ENCODE results near the gene GJB5.
"Not testable (repeated sequence)": the region's sequence is repeated elsewhere in the genome, so short reads cannot be mapped to it uniquely, and the experiment has no call there.

The GJB5 gene

DNA sequence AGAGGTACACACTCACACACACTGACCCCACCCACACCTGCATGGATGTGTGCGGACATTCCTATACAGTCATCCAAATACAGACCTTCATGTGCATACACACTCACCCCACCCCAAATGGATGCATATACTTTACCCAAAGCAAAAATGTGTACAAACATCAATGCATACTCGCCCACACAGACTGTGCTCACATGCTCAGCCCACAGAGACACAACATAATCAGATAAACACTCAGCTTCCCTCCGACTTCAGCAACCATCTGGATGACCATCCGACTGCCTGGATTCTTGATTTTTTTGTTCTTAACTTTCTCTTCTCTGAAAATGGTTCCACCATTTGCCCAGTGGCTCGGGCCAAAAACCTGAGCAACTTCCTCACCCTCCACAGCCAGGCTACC, 24.4 kb upstream of the GJB5 start:
- no peaks in the 10 kb centered on the region for H3K9me2 ChIP-seq (replicated peaks; ENCODE audit: control insufficient read depth, low read length)
- H3K36me3 ChIP-seq (ENCODE audit: control insufficient read depth, low read length): no peaks in the 10 kb centered on the region
- no peaks in the 10 kb centered on the region; the same call in 1 of the 2 replicates for H4K20me1 ChIP-seq (ENCODE audit: control insufficient read depth, insufficient read depth, low read depth, low read length)
- H3K9me3 ChIP-seq (ENCODE audit: control insufficient read depth, insufficient read depth, low read length): no peaks in the 10 kb centered on the region
- no peaks in the 10 kb centered on the region for H3K79me2 ChIP-seq (ENCODE audit: control insufficient read depth, low read length)
- no peaks in the 10 kb centered on the region for H3K4me1 ChIP-seq (ENCODE audit: control insufficient read depth, low read length)
- H3K4me2 ChIP-seq (ENCODE audit: low read length): no peak overlapping the region
- H3F3A ChIP-seq (ENCODE audit: control insufficient read depth, insufficient read depth): no peaks in the 10 kb centered on the region
- no peak overlapping the region for H3K4me3 ChIP-seq (ENCODE audit: low read length)
- TF ChIP-seq EZH2phosphoT487 (IDR thresholded peaks at IDR 0.05; ENCODE audit: borderline replicate concordance, low read length) (no peak), CTCF (IDR thresholded peaks at IDR 0.05; ENCODE audit: low read depth, low read length, poor library complexity, severe bottlenecking) (no peak)
- no peak overlapping the region for H3K27ac ChIP-seq (ENCODE audit: low read depth, low read length)
- H3K27me3 ChIP-seq (ENCODE audit: control insufficient read depth, low read length): no peaks in the 10 kb centered on the region

DNA sequence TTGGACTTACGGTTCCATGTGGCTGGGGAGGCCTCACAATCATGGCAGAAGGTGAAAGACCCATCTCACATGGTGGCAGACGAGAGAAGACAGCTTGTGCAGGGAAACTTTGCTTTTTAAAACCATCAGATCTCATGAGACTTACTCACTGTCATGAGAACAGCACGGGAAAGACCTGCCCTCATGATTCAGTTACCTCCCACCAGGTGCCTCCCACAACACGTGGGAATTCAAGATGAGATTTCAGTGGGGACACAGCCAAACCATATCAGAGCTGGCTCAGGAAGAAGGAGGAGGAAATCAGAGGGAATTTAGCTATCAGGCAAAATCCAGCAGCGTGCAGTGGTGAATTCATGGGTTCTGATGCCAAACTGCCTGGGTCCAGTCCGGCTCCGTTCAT, 22.0 kb upstream of the GJB5 start:
- not testable (repeated sequence) for H3K9me3 ChIP-seq (ENCODE audit: control insufficient read depth, insufficient read depth, low read length); H3K36me3 ChIP-seq (ENCODE audit: control insufficient read depth, low read length); H3F3A ChIP-seq (ENCODE audit: control insufficient read depth, insufficient read depth); H4K20me1 ChIP-seq (ENCODE audit: control insufficient read depth, insufficient read depth, low read depth, low read length); H3K4me3 ChIP-seq (ENCODE audit: low read length); H3K27me3 ChIP-seq (ENCODE audit: control insufficient read depth, low read length); H3K9me2 ChIP-seq (replicated peaks; ENCODE audit: control insufficient read depth, low read length); H3K4me2 ChIP-seq (ENCODE audit: low read length); H3K27ac ChIP-seq (ENCODE audit: low read depth, low read length); H3K4me1 ChIP-seq (ENCODE audit: control insufficient read depth, low read length); H3K79me2 ChIP-seq (ENCODE audit: control insufficient read depth, low read length)

- H3K27me3 ChIP-seq (ENCODE audit: control insufficient read depth, low read length): no peaks in the 10 kb centered on the region
Observed at GRCh38 chr1:34736692-34737091, 18.2 kb upstream of the GJB5 start.

DNA sequence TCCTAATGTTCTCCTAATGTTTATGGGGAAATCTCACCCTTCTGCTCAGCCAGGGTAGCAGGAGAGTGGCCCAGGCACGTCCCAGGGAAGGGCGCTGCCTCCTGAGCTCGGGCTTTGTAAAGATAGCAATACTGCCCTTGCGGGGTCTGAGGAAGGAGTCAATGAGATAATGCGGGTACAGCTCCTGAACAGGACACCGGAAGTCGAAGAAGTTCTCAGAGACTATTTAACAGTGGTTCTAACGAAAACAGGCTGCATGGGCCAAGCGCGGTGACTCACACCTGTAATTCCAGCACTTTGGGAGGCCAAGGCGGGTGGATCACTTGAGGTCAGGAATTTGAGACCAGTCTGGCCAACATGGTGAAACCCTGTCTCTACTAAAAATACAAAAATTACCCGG, 17.6 kb upstream of the GJB5 start:
- H3K9me3 ChIP-seq (ENCODE audit: control insufficient read depth, insufficient read depth, low read length); H3K4me3 ChIP-seq (ENCODE audit: low read length); H3K9me2 ChIP-seq (replicated peaks; ENCODE audit: control insufficient read depth, low read length); H3F3A ChIP-seq (ENCODE audit: control insufficient read depth, insufficient read depth); H3K27me3 ChIP-seq (ENCODE audit: control insufficient read depth, low read length); H3K79me2 ChIP-seq (ENCODE audit: control insufficient read depth, low read length); H3K4me2 ChIP-seq (ENCODE audit: low read length); H3K4me1 ChIP-seq (ENCODE audit: control insufficient read depth, low read length); H3K27ac ChIP-seq (ENCODE audit: low read depth, low read length); H3K36me3 ChIP-seq (ENCODE audit: control insufficient read depth, low read length); H4K20me1 ChIP-seq (ENCODE audit: control insufficient read depth, insufficient read depth, low read depth, low read length): not testable (repeated sequence)

More at GRCh38 chr1:34736692-34737091, 18.2 kb upstream of the GJB5 start:
- Histone ChIP-seq H3K79me2 (ENCODE audit: control insufficient read depth, low read length) (no peaks in the 10 kb centered on the region), H3K36me3 (ENCODE audit: control insufficient read depth, low read length) (no peaks in the 10 kb centered on the region), H3K9me2 (replicated peaks; ENCODE audit: control insufficient read depth, low read length) (no peaks in the 10 kb centered on the region), H3K9me3 (ENCODE audit: control insufficient read depth, insufficient read depth, low read length) (no peaks in the 10 kb centered on the region), H3F3A (ENCODE audit: control insufficient read depth, insufficient read depth) (no peaks in the 10 kb centered on the region), H3K4me1 (ENCODE audit: control insufficient read depth, low read length) (no peaks in the 10 kb centered on the region), H3K4me3 (ENCODE audit: low read length) (no peak overlapping the region), H3K4me2 (ENCODE audit: low read length) (no peak overlapping the region), H4K20me1 (ENCODE audit: control insufficient read depth, insufficient read depth, low read depth, low read length) (no peaks in the 10 kb centered on the region), H3K27ac (ENCODE audit: low read depth, low read length) (no peak overlapping the region)
- no peak for TF ChIP-seq CTCF (IDR thresholded peaks at IDR 0.05; ENCODE audit: low read depth, low read length, poor library complexity, severe bottlenecking)
- no peak for TF ChIP-seq EZH2phosphoT487 (IDR thresholded peaks at IDR 0.05; ENCODE audit: borderline replicate concordance, low read length)
